A172 (cell line): Measurements from ENCODE around the gene POP7. TPM values are rescaled to one million over a fixed set of nuclear protein-coding genes. Genes with fewer than 3 reads are reported as not detected.
"Not testable (repeated sequence)": the region's sequence is repeated elsewhere in the genome, so short reads cannot be mapped to it uniquely, and the experiment has no call there.

Source experiments
- DNase-seq: peaks from one replicate; pipeline ENCODE4 v3.0.0-alpha.2; 2015; ENCODE audit warnings: low spot score
- total RNA-seq: library from RNA; depleted of rRNA; stranded (reverse); fragments of >200 nt; shearing (Covaris generic); gene quantifications from 2 replicates; pipeline ENCODE4 v1.2.3, GENCODE V29; 2014; rRNA removed

POP7 gene
- 76.9 and 110 TPM in 2 replicates for total RNA-seq

GRCh38 chr7:100705753-100706671 lies at the start of gene POP7:
Gene POP7 (plus strand): TSS chr7:100706121. CDS start chr7:100706831, 710 bp downstream.
- DNase-seq = peak; percentile 93

GRCh38 chr7:100662194-100662776 lies 43.6 kb upstream of the POP7 start:
- DNase-seq = not testable (repeated sequence)

GRCh38 chr7:100665168-100665726 lies 40.7 kb upstream of the POP7 start:
- DNase-seq = no peak

GRCh38 chr7:100667331-100668068 lies 38.4 kb upstream of the POP7 start:
- DNase-seq = no peak

- DNase-seq = no peak
These were observed 37.9 kb upstream of the POP7 start for GRCh38 chr7:100668069-100668449.

GRCh38 chr7:100669106-100669505 lies 36.8 kb upstream of the POP7 start:
- not testable (repeated sequence) for DNase-seq

- no peak for DNase-seq
These were observed 35.8 kb upstream of the POP7 start for GRCh38 chr7:100670074-100670473.

- no peak for DNase-seq
These were observed 34.3 kb upstream of the POP7 start for GRCh38 chr7:100671353-100672327.

GRCh38 chr7:100673302-100673941 lies 32.5 kb upstream of the POP7 start, which contains the start of gene GNB2:
Gene GNB2 (plus strand): TSS chr7:100673740. CDS start chr7:100676266, 2,526 bp downstream.
- DNase-seq = peak; percentile 99

- DNase-seq = peak; percentile 30
These were observed 31.9 kb upstream of the POP7 start for GRCh38 chr7:100673942-100674410.

- DNase-seq = no peak
These were observed 31.4 kb upstream of the POP7 start for GRCh38 chr7:100674411-100675104.

GRCh38 chr7:100675105-100675451 lies 30.8 kb upstream of the POP7 start:
- no peak for DNase-seq

- DNase-seq = peak; percentile 67
These were observed 30.2 kb upstream of the POP7 start for GRCh38 chr7:100675581-100676350.

- DNase-seq = no peak
These were observed 29.2 kb upstream of the POP7 start for GRCh38 chr7:100676501-100677306.

GRCh38 chr7:100677308-100678267 lies 28.3 kb upstream of the POP7 start:
- DNase-seq = no peak

GRCh38 chr7:100678291-100678984 lies 27.5 kb upstream of the POP7 start:
- DNase-seq = no peak
